ENCODE results near the gene PTPN2. TPM values are rescaled to one million over a fixed set of nuclear protein-coding genes. Genes with fewer than 3 reads are reported as not detected.

The PTPN2 gene
- total RNA-seq, 1 experiment from 2014 or later: 59.8 TPM

DNA sequence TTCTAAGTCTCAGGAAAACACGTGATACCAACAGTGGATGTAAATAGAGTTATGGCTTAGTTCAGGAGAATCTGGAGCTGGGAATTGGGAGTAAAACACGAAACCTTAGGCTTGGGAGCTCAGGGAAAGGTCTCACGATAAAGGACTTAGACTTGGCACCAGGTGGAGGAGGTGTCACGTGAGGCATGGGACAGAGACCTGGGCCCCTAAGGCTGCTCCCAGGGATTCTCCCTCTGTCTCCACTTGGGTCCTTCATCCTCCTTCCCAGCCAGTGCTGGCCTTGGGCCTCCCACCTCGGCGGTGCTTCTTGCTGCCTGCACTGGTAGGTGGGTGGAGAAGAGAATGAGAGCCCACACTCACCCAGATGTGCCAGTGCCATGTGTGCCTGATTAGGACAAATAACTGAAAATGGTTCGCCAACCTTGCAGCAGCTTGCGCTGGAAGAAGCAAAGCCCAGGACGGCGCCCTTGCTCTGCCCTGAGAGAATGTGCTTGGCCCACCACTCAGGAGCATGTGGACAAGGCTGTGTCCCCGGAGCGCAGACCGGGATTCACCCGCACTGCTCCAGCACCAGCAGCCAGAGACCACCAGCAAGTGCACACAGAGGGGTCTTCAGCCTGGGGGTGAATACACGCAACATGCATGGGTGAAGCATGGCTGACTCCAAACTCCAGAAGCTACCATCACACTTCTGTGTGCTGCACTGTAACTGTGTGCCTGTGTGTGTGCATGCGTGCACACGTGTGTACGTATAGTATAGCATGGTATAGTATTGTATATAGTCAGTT is 133.1 kb downstream of the PTPN2 start:
- Histone ChIP-seq H3K27me3 (ENCODE audit: low read length) (no peaks in the 10 kb centered on the region), H4K20me1 (ENCODE audit: low read length) (no peaks in the 10 kb centered on the region), H3K27ac (ENCODE audit: low read length) (no peak overlapping the region), H3F3A (ENCODE audit: low read length, unreplicated experiment) (no peaks in the 10 kb centered on the region), H3K36me3 (ENCODE audit: low read depth, low read length) (no peaks in the 10 kb centered on the region), H2AFZ (ENCODE audit: low read length) (no peak overlapping the region), H3K4me3 (ENCODE audit: low read length) (no peak overlapping the region), H3K4me1 (ENCODE audit: insufficient read depth, low read length) (no peaks in the 10 kb centered on the region), H3K9me2 (replicated peaks; ENCODE audit: low read length) (no peaks in the 10 kb centered on the region), H3K9me3 (ENCODE audit: low read length) (no peaks in the 10 kb centered on the region), H3K79me2 (ENCODE audit: low read length) (no peaks in the 10 kb centered on the region), H3K9ac (ENCODE audit: low read length) (no peak overlapping the region), H3K4me2 (ENCODE audit: low read length) (no peak overlapping the region)
- ChIA-PET POLR2A (ENCODE audit: unreplicated experiment) (interaction anchor here (0.6 kb wide), 1 partner anchor 133 kb away, joined by 6 read pairs; no protein-coding TSS in a partner anchor), CTCF (no interaction called here)
- no TSS peak for BruUV-seq (replicated peaks)
- ATAC-seq: no peak
- intact Hi-C loops (cut with micrococcal nuclease): no loop called here
- DNase-seq: no peak
- TF ChIP-seq EZH2 (IDR thresholded peaks at IDR 0.05; ENCODE audit: low read length, unreplicated experiment) (no peak), EZH2phosphoT487 (IDR thresholded peaks at IDR 0.05; ENCODE audit: borderline replicate concordance, low read length) (no peak)
- TF ChIP-seq, protein P1, sequence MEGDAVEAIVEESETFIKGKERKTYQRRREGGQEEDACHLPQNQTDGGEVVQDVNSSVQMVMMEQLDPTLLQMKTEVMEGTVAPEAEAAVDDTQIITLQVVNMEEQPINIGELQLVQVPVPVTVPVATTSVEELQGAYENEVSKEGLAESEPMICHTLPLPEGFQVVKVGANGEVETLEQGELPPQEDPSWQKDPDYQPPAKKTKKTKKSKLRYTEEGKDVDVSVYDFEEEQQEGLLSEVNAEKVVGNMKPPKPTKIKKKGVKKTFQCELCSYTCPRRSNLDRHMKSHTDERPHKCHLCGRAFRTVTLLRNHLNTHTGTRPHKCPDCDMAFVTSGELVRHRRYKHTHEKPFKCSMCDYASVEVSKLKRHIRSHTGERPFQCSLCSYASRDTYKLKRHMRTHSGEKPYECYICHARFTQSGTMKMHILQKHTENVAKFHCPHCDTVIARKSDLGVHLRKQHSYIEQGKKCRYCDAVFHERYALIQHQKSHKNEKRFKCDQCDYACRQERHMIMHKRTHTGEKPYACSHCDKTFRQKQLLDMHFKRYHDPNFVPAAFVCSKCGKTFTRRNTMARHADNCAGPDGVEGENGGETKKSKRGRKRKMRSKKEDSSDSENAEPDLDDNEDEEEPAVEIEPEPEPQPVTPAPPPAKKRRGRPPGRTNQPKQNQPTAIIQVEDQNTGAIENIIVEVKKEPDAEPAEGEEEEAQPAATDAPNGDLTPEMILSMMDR (conservative IDR thresholded peaks at IDR 0.05; ENCODE audit: low read depth, low read length): no peak

DNA sequence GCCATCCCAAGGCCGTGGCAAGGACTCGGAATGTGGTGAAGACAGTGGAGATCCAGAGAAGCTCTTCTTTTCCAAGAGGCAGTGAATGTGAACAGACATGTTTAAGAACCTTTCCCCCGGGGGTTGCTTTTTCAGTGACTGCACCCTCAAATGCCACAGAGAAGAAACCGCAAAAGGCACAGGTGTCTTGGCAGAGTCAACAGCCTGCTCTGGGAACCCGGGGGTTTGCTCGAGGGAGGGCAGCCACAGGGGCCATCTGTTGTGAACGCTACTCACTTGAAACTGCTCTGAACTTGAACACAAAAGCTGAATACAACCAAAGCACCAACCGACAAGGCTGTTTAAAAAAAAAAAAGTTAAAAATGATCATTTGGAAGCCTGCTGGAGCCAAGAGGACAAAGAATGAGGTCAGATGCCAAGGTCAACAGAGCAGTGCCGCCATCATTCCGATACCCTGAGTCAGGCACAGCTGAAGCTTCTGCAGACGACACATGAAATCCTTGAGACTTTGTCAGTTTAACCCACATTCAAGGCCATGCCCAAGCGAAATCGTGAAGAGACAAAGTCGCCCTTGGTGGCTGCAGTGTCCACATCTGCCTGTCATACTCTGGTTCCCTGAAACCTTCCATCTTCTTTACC is 133.8 kb downstream of the PTPN2 start:
- no TSS peak for BruUV-seq (replicated peaks)
- H3K9ac ChIP-seq (ENCODE audit: low read length): no peak overlapping the region
- H3K79me2 ChIP-seq (ENCODE audit: low read length): no peaks in the 10 kb centered on the region
- no peaks in the 10 kb centered on the region for H3K9me3 ChIP-seq (ENCODE audit: low read length)
- no peak overlapping the region for H3K27ac ChIP-seq (ENCODE audit: low read length)
- ATAC-seq: no peak
- H3K27me3 ChIP-seq (ENCODE audit: low read length): no peaks in the 10 kb centered on the region
- no peaks in the 10 kb centered on the region for H3K9me2 ChIP-seq (replicated peaks; ENCODE audit: low read length)
- TF ChIP-seq EZH2 (IDR thresholded peaks at IDR 0.05; ENCODE audit: low read length, unreplicated experiment) (no peak), EZH2phosphoT487 (IDR thresholded peaks at IDR 0.05; ENCODE audit: borderline replicate concordance, low read length) (no peak)
- TF ChIP-seq, protein P1 (conservative IDR thresholded peaks at IDR 0.05; ENCODE audit: low read depth, low read length): no peak
- H3K36me3 ChIP-seq (ENCODE audit: low read depth, low read length): no peaks in the 10 kb centered on the region
- intact Hi-C loops (cut with micrococcal nuclease): no loop called here
- H3K4me1 ChIP-seq (ENCODE audit: insufficient read depth, low read length): no peaks in the 10 kb centered on the region
- no peak overlapping the region for H3K4me3 ChIP-seq (ENCODE audit: low read length)
- no peaks in the 10 kb centered on the region for H3F3A ChIP-seq (ENCODE audit: low read length, unreplicated experiment)
- no peaks in the 10 kb centered on the region for H4K20me1 ChIP-seq (ENCODE audit: low read length)
- DNase-seq: no peak
- POLR2A ChIA-PET (ENCODE audit: unreplicated experiment): interaction anchor here (0.6 kb wide), 1 partner anchor 133 kb away, joined by 6 read pairs; no protein-coding TSS in a partner anchor
- CTCF ChIA-PET: no interaction called here
- no peak overlapping the region for H3K4me2 ChIP-seq (ENCODE audit: low read length)
- no peak overlapping the region for H2AFZ ChIP-seq (ENCODE audit: low read length)

DNA sequence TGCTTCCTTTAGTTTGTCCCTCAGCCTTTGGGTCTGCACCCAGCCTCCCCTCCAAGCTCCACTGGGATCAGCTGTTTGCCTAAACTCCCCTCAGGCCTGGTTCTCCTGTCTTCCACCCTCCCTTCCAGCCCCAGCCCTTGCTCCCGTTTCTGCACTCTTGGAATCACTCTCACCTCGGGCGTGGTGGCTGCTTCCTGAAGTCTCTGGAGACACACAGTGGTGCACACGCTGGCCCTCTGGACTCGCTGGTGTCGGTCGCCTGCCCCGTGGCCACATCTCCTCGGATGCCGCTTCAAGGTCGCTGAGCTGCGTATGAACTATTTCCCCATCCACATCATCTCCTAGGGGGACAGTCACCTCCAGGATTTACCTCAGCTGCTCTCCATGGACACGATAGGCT is 134.9 kb downstream of the PTPN2 start:
- H3K27me3 ChIP-seq (ENCODE audit: low read length): no peaks in the 10 kb centered on the region
- no peaks in the 10 kb centered on the region for H3K36me3 ChIP-seq (ENCODE audit: low read depth, low read length)
- ChIA-PET POLR2A (ENCODE audit: unreplicated experiment) (no interaction called here), CTCF (no interaction called here)
- ATAC-seq (no peak), DNase-seq (no peak)
- H3K4me2 ChIP-seq (ENCODE audit: low read length): no peak overlapping the region
- no peak overlapping the region for H2AFZ ChIP-seq (ENCODE audit: low read length)
- no peaks in the 10 kb centered on the region for H3K9me2 ChIP-seq (replicated peaks; ENCODE audit: low read length)
- no peaks in the 10 kb centered on the region for H3F3A ChIP-seq (ENCODE audit: low read length, unreplicated experiment)
- no peaks in the 10 kb centered on the region for H3K9me3 ChIP-seq (ENCODE audit: low read length)
- H3K9ac ChIP-seq (ENCODE audit: low read length): no peak overlapping the region
- TF ChIP-seq, protein P1 (conservative IDR thresholded peaks at IDR 0.05; ENCODE audit: low read depth, low read length): no peak
- intact Hi-C loops (cut with micrococcal nuclease): no loop called here
- no peak overlapping the region for H3K4me3 ChIP-seq (ENCODE audit: low read length)
- no peaks in the 10 kb centered on the region for H3K4me1 ChIP-seq (ENCODE audit: insufficient read depth, low read length)
- H3K79me2 ChIP-seq (ENCODE audit: low read length): no peaks in the 10 kb centered on the region
- H4K20me1 ChIP-seq (ENCODE audit: low read length): no peaks in the 10 kb centered on the region
- no TSS peak for BruUV-seq (replicated peaks)
- no peak overlapping the region for H3K27ac ChIP-seq (ENCODE audit: low read length)
